Left hindlimb (tissue), 1 donor: ENCODE measurements around the gene DMC1.

Experiments used
- DNase-seq: peaks from one replicate; pipeline ENCODE4 v3.0.0-alpha.2; 2018

DMC1 gene

GRCh38 chr22:38566726-38567504 is 3.1 kb downstream of the DMC1 start:
- no peak for DNase-seq

- DNase-seq = no peak
Measured at GRCh38 chr22:38565441-38565840, 4.5 kb downstream of the DMC1 start.

GRCh38 chr22:38564669-38565068 is 5.3 kb downstream of the DMC1 start:
- DNase-seq = no peak

- no peak for DNase-seq
Measured at GRCh38 chr22:38554281-38554680, 15.7 kb downstream of the DMC1 start.

- DNase-seq = no peak
Measured at GRCh38 chr22:38549101-38549894, 20.7 kb downstream of the DMC1 start.

GRCh38 chr22:38540701-38541100 is 29.3 kb downstream of the DMC1 start:
- no peak for DNase-seq

- DNase-seq = no peak
Measured at GRCh38 chr22:38531251-38531938, 38.6 kb downstream of the DMC1 start.

- DNase-seq = no peak
Measured at GRCh38 chr22:38524429-38524828, 45.6 kb downstream of the DMC1 start.

- DNase-seq = no peak
Measured at GRCh38 chr22:38523479-38523878, 46.5 kb downstream of the DMC1 start.

- DNase-seq = no peak
Measured at GRCh38 chr22:38523029-38523428, 47.0 kb downstream of the DMC1 start.

GRCh38 chr22:38519453-38520250 is 50.3 kb downstream of the DMC1 start:
- no peak for DNase-seq

- no peak for DNase-seq
Measured at GRCh38 chr22:38518620-38519019, 51.4 kb downstream of the DMC1 start.

- no peak for DNase-seq
Measured at GRCh38 chr22:38513063-38513462, 56.9 kb downstream of the DMC1 start.

- no peak for DNase-seq
Measured at GRCh38 chr22:38510416-38510970, 59.5 kb downstream of the DMC1 start.

- peak; percentile 96 for DNase-seq
Measured at GRCh38 chr22:38506118-38506962, 63.6 kb downstream of the DMC1 start, which contains the start of gene DDX17. Gene DDX17 (minus strand): TSS chr22:38506311.

GRCh38 chr22:38505541-38506117 is 64.4 kb downstream of the DMC1 start:
- DNase-seq = peak; percentile 84

GRCh38 chr22:38504731-38505540 is 65.0 kb downstream of the DMC1 start:
- DNase-seq = no peak

- no peak for DNase-seq
Measured at GRCh38 chr22:38503021-38503420, 67.0 kb downstream of the DMC1 start.

- no peak for DNase-seq
Measured at GRCh38 chr22:38501797-38502672, 67.9 kb downstream of the DMC1 start.
